Neural progenitor cell (in vitro differentiated cells): ENCODE data around the gene DCDC2B. TPM values are rescaled to one million over a fixed set of nuclear protein-coding genes. Genes with fewer than 3 reads are reported as not detected.

ENCODE experiments used
- DNase-seq: peaks from one replicate; pipeline ENCODE4 v3.0.0-alpha.2; 2016; ENCODE audit warnings: low spot score
- H2AFZ ChIP-seq: fragments of 200-600 bp; sonication (generic); replicated peaks from 2 replicates; pipeline ENCODE4 v1.6.1; 2016; ENCODE audit warnings: antibody characterized with exemption
- H3F3A ChIP-seq: fragments of 200-600 bp; sonication (generic); 2 replicates; pipeline ENCODE4 v1.6.1; 2016; ENCODE audit warnings: antibody characterized with exemption, low read depth
- H3K27ac ChIP-seq: fragments of 200-600 bp; sonication (generic); 2 replicates; pipeline ENCODE4 v1.5.1; 2016; ENCODE audit warnings: mild to moderate bottlenecking
- H3K27me3 ChIP-seq: fragments of 200-600 bp; sonication (generic); 2 replicates; pipeline ENCODE4 v1.6.1; 2016; ENCODE audit warnings: mild to moderate bottlenecking, moderate library complexity
- H3K36me3 ChIP-seq: fragments of 200-600 bp; sonication (generic); 2 replicates; pipeline ENCODE4 v1.5.1; 2016
- H3K4me1 ChIP-seq: fragments of 200-600 bp; sonication (generic); 2 replicates; pipeline ENCODE4 v1.6.1; 2016; ENCODE audit warnings: mixed run types
- H3K4me2 ChIP-seq: fragments of 200-600 bp; sonication (generic); 2 replicates; pipeline ENCODE4 v1.6.1; 2016
- H3K4me3 ChIP-seq: fragments of 200-600 bp; sonication (generic); 2 replicates; pipeline ENCODE4 v1.5.1; 2016
- H3K79me2 ChIP-seq: fragments of 200-600 bp; sonication (generic); 2 replicates; pipeline ENCODE4 v1.6.1; 2016; ENCODE audit warnings: low read depth
- H3K9ac ChIP-seq: fragments of 200-600 bp; sonication (generic); 2 replicates; pipeline ENCODE4 v1.6.1; 2016
- H3K9me3 ChIP-seq: fragments of 200-600 bp; sonication (generic); 2 replicates; pipeline ENCODE4 v1.5.1; 2016; ENCODE audit warnings: low read depth
- H4K20me1 ChIP-seq: fragments of 200-600 bp; sonication (generic); 2 replicates; pipeline ENCODE4 v1.6.1; 2016; ENCODE audit warnings: low read depth
- H3K27ac Mint-ChIP-seq: 3 replicates; pipeline ENCODE4 v1.8.0; 2021; ENCODE audit warnings: mixed read lengths
- H3K27me3 Mint-ChIP-seq: 2 replicates; pipeline ENCODE4 v1.8.0; 2022; ENCODE audit warnings: low read depth, mild to moderate bottlenecking, inconsistent platforms, moderate library complexity, mixed read lengths; ENCODE audit not compliant: insufficient read depth
- H3K36me3 Mint-ChIP-seq: 3 replicates; pipeline ENCODE4 v1.8.0; 2021; ENCODE audit warnings: mixed read lengths
- H3K4me1 Mint-ChIP-seq: 3 replicates; pipeline ENCODE4 v1.8.0; 2021; ENCODE audit warnings: mixed read lengths
- H3K4me3 Mint-ChIP-seq: 3 replicates; pipeline ENCODE4 v1.8.0; 2021; ENCODE audit warnings: mild to moderate bottlenecking, moderate library complexity, mixed read lengths
- H3K9me3 Mint-ChIP-seq: 3 replicates; pipeline ENCODE4 v1.8.0; 2020; ENCODE audit warnings: mixed read lengths
- EZH2 ChIP-seq: fragments of 200-600 bp; sonication (generic); IDR thresholded peaks from 2 replicates; pipeline ENCODE4 v1.6.1; 2017; ENCODE audit warnings: antibody characterized with exemption, mild to moderate bottlenecking, moderate library complexity
- EZH2phosphoT487 ChIP-seq: fragments of 200-600 bp; sonication (generic); IDR thresholded peaks from 2 replicates; pipeline ENCODE4 v1.6.1; 2017; ENCODE audit warnings: antibody characterized with exemption
- total RNA-seq: library from RNA; depleted of rRNA; stranded (reverse); fragments of >200 nt; gene quantifications from 2 replicates; pipeline ENCODE4 v1.2.3, GENCODE V29; 2015; ENCODE audit warnings: low replicate concordance
- TF ChIP-seq, protein P1 (sequence below): fragments of 200-600 bp; sonication (generic); IDR thresholded peaks from 2 replicates; pipeline ENCODE4 v1.5.1; 2017; ENCODE audit warnings: antibody characterized with exemption, mild to moderate bottlenecking

The DCDC2B gene
- total RNA-seq, 1 donor from 2014 or later: not detected

DNA sequence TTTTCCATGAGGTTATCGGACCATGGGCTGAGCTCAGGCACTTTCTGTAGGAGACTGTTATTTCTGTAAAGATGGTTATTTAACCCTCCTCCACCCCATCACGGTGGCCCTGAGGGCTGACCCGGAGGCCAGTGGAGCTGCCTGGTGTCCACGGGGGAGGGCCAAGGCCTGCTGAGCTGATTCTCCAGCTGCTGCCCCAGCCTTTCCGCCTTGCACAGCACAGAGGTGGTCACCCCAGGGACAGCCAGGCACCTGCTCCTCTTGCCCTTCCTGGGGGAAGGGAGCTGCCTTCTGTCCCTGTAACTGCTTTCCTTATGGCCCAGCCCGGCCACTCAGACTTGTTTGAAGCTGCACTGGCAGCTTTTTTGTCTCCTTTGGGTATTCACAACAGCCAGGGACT lies 11.1 kb upstream of the DCDC2B start:
- TF ChIP-seq EZH2 (no peak), EZH2phosphoT487 (no peak)
- TF ChIP-seq, protein P1, sequence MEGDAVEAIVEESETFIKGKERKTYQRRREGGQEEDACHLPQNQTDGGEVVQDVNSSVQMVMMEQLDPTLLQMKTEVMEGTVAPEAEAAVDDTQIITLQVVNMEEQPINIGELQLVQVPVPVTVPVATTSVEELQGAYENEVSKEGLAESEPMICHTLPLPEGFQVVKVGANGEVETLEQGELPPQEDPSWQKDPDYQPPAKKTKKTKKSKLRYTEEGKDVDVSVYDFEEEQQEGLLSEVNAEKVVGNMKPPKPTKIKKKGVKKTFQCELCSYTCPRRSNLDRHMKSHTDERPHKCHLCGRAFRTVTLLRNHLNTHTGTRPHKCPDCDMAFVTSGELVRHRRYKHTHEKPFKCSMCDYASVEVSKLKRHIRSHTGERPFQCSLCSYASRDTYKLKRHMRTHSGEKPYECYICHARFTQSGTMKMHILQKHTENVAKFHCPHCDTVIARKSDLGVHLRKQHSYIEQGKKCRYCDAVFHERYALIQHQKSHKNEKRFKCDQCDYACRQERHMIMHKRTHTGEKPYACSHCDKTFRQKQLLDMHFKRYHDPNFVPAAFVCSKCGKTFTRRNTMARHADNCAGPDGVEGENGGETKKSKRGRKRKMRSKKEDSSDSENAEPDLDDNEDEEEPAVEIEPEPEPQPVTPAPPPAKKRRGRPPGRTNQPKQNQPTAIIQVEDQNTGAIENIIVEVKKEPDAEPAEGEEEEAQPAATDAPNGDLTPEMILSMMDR: no peak
- Histone ChIP-seq H2AFZ (no peak overlapping the region), H3K4me2 (no peak overlapping the region), H3K4me1 (peaks cover 25% of the 10 kb centered on the region), H3F3A (peaks cover 52% of the 10 kb centered on the region), H4K20me1 (peaks cover 9% of the 10 kb centered on the region), H3K4me3 (no peak overlapping the region), H3K9ac (no peak overlapping the region), H3K27ac (peak overlapping the region; percentile 45), H3K27me3 (no peaks in the 10 kb centered on the region), H3K79me2 (no peaks in the 10 kb centered on the region), H3K36me3 (no peaks in the 10 kb centered on the region), H3K9me3 (no peaks in the 10 kb centered on the region)
- Mint-ChIP-seq H3K4me1 (peaks cover 39% of the 10 kb centered on the region), H3K4me3 (no peak overlapping the region), H3K36me3 (peaks cover 23% of the 10 kb centered on the region), H3K27me3 (no peaks in the 10 kb centered on the region), H3K27ac (peak overlapping the region; percentile 82), H3K9me3 (no peaks in the 10 kb centered on the region)
- DNase-seq: no peak

DNA sequence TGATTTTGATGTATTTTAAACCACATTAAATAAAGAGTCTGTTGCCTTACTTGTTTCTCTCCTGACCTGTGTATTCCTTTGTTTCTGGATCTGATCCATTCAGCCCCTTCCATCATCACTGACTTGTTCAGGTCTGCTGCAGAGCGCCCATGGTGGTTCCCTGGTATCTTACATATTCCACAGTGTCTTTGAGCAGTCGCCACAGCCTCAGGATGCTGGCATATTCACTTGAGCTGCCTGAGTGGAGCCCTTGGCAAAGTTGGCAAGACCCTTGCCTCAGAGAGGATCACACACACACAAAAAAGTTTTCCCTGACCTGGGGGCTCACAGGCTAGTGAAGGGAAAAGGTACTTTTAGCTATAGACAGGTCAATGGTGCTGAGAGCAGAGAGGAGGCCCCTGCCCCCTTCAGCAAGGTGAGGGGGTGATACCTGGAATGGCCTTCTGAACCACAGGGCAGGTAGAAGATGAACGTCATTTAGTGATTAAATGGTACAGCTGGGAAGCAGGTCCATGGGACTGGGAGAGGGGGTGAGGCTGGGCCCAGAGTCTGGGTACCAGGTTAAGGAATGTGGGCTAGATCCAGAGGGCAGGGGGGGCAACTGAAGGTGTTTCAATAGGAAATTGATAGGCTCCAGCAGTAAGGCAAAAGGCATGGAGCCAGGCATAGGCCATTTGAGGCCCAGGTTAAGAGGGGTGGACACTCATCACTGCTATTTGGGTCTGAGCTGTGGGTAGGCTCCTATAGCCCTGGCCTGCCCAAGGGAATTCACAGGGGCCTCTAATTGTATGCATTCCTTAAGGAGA lies 10.4 kb upstream of the DCDC2B start:
- Histone ChIP-seq H3K9me3 (no peaks in the 10 kb centered on the region), H3K9ac (no peak overlapping the region), H3K4me2 (no peak overlapping the region), H2AFZ (no peak overlapping the region), H3K27ac (peak overlapping the region; percentile 45), H3K79me2 (no peaks in the 10 kb centered on the region), H3K4me3 (no peak overlapping the region), H3K4me1 (peaks cover 25% of the 10 kb centered on the region), H3K36me3 (no peaks in the 10 kb centered on the region), H4K20me1 (peaks cover 9% of the 10 kb centered on the region), H3F3A (peaks cover 52% of the 10 kb centered on the region), H3K27me3 (no peaks in the 10 kb centered on the region)
- no peak for TF ChIP-seq EZH2phosphoT487
- no peak for TF ChIP-seq EZH2
- TF ChIP-seq, protein P1: no peak
- Mint-ChIP-seq H3K4me1 (peaks cover 39% of the 10 kb centered on the region), H3K27ac (peak overlapping the region; percentile 14), H3K36me3 (peaks cover 18% of the 10 kb centered on the region), H3K27me3 (peaks cover 1% of the 10 kb centered on the region), H3K9me3 (no peaks in the 10 kb centered on the region), H3K4me3 (peak overlapping the region; percentile 66)
- DNase-seq: no peak

GRCh38 chr1:32199043-32199716 lies 9.7 kb upstream of the DCDC2B start:
- no peak overlapping the region for H3K27ac Mint-ChIP-seq
- H4K20me1 ChIP-seq: peaks cover 9% of the 10 kb centered on the region
- no peak overlapping the region for H3K9ac ChIP-seq

More at GRCh38 chr1:32199043-32199716, 9.7 kb upstream of the DCDC2B start:
- H3K27me3 ChIP-seq: peaks cover 2% of the 10 kb centered on the region
- Mint-ChIP-seq H3K27me3 (peaks cover 3% of the 10 kb centered on the region), H3K9me3 (no peaks in the 10 kb centered on the region), H3K4me1 (peaks cover 39% of the 10 kb centered on the region), H3K36me3 (peaks cover 13% of the 10 kb centered on the region), H3K4me3 (peak overlapping the region; percentile 84)
- no peak overlapping the region for H3K27ac ChIP-seq
- no peak overlapping the region for H3K4me3 ChIP-seq
- H3K79me2 ChIP-seq: no peaks in the 10 kb centered on the region
- H3F3A ChIP-seq: peaks cover 52% of the 10 kb centered on the region
- TF ChIP-seq EZH2phosphoT487 (no peak), EZH2 (no peak)
- TF ChIP-seq, protein P1: no peak
- no peaks in the 10 kb centered on the region for H3K36me3 ChIP-seq
- no peak overlapping the region for H2AFZ ChIP-seq
- peak overlapping the region; percentile 80 for H3K4me2 ChIP-seq
- DNase-seq: no peak
- no peaks in the 10 kb centered on the region for H3K9me3 ChIP-seq
- peaks cover 25% of the 10 kb centered on the region for H3K4me1 ChIP-seq
